Muscle layer of colon (tissue), 2 donors: ENCODE measurements around the gene TNFRSF8.

Experiments used
- H3K27ac ChIP-seq: one replicate; pipeline ENCODE4 v1.7.0; 2013; ENCODE audit warnings: low read depth, mild to moderate bottlenecking, low read length, moderate library complexity
- H3K27me3 ChIP-seq, 2 donors: one replicate each; pipeline ENCODE4 v1.7.0; 2013; ENCODE audit warnings: low read length in 2 of 2, mild to moderate bottlenecking in 2 of 2; ENCODE audit not compliant: insufficient read depth in 2 of 2, control insufficient read depth in 1 of 2
- H3K36me3 ChIP-seq: one replicate; pipeline ENCODE4 v1.7.0; 2013; ENCODE audit warnings: mild to moderate bottlenecking, low read length; ENCODE audit not compliant: insufficient read depth
- H3K4me1 ChIP-seq: one replicate; pipeline ENCODE4 v1.7.0; 2013; ENCODE audit warnings: mild to moderate bottlenecking, low read length; ENCODE audit not compliant: insufficient read depth
- H3K4me3 ChIP-seq, 2 donors: one replicate each; pipeline ENCODE4 v1.7.0; 2013; ENCODE audit warnings: low read length in 2 of 2, low read depth in 1 of 2, mild to moderate bottlenecking in 1 of 2, moderate library complexity in 1 of 2
- H3K9ac ChIP-seq: one replicate; pipeline ENCODE4 v1.7.0; 2013; ENCODE audit warnings: low read length
- H3K9me3 ChIP-seq: one replicate; pipeline ENCODE4 v1.7.0; 2013; ENCODE audit warnings: mild to moderate bottlenecking, low read length
- donor health status: abdominal sarcoma.
- donor health status: Adenocarcinoma of cecum.

TNFRSF8 gene

GRCh38 chr1:12185918-12186678, 123.0 kb downstream of the TNFRSF8 start:
- H3K4me1 ChIP-seq: peaks cover 36% of the 10 kb centered on the region
- peak overlapping the region; percentile 47 for H3K27ac ChIP-seq
- H3K27me3 ChIP-seq: no peaks in the 10 kb centered on the region
- no peaks in the 10 kb centered on the region for H3K36me3 ChIP-seq
- H3K4me3 ChIP-seq: no peak overlapping the region
- no peak overlapping the region for H3K9ac ChIP-seq
- no peaks in the 10 kb centered on the region for H3K9me3 ChIP-seq

DNA sequence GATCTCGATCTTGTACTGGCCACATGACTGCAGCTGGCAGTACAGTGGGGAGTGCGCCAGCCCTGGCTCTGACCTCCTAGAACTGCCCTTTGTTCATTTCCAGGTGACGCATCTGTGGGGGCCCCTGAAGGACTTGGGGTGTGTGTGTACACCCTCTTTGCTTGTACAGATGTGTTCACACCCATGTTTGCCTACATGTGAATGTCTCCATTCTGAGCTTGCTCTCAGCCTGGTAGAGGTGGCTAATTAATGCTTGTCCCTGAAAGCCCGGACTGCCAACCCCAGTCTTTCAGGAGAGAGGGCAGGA, 123.5 kb downstream of the TNFRSF8 start:
- H3K27me3 ChIP-seq: no peaks in the 10 kb centered on the region
- H3K27ac ChIP-seq: no peak overlapping the region
- peaks cover 36% of the 10 kb centered on the region for H3K4me1 ChIP-seq
- no peak overlapping the region for H3K4me3 ChIP-seq
- H3K36me3 ChIP-seq: no peaks in the 10 kb centered on the region
- no peak overlapping the region for H3K9ac ChIP-seq
- no peaks in the 10 kb centered on the region for H3K9me3 ChIP-seq

GRCh38 chr1:12188115-12188514, 125.0 kb downstream of the TNFRSF8 start:
- Histone ChIP-seq H3K9ac (no peak overlapping the region), H3K36me3 (no peaks in the 10 kb centered on the region), H3K4me3 (no peak overlapping the region), H3K27ac (no peak overlapping the region), H3K4me1 (peaks cover 30% of the 10 kb centered on the region), H3K27me3 (no peaks in the 10 kb centered on the region), H3K9me3 (no peaks in the 10 kb centered on the region)

DNA sequence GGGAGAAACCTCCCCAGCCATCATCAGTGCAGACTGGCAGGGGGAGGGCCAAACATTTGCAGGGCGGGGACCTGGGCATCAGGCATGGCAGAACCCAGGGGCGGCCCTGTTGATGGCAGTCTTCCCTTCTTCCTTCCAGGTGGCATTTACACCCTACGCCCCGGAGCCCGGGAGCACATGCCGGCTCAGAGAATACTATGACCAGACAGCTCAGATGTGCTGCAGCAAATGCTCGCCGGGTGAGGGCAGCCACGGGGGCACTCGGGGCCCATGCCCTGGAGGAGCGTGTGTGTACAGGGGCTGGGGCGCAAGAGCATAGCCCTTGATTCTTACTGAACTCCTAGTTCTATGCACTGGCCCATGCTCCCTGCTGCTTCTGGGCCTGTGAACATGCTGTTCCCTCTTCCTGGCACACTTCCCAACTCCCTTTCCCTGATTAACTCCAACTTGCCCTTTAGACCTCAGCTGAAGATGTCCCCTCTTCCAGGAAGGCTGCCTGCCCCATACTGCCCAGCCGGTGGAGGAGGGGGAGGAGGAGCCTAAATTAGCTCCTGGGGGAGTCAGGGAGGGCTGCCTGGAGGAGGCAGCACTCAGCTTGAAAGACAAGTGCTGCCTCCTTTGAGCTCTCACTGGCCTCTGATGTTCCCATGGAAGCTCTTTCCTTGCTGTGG, 125.7 kb downstream of the TNFRSF8 start:
- Histone ChIP-seq H3K27ac (no peak overlapping the region), H3K4me1 (peaks cover 29% of the 10 kb centered on the region), H3K9me3 (no peaks in the 10 kb centered on the region), H3K36me3 (no peaks in the 10 kb centered on the region), H3K9ac (no peak overlapping the region), H3K27me3 (no peaks in the 10 kb centered on the region), H3K4me3 (no peak overlapping the region)

GRCh38 chr1:12189328-12189682, 126.2 kb downstream of the TNFRSF8 start:
- no peak overlapping the region for H3K27ac ChIP-seq
- H3K9me3 ChIP-seq: no peaks in the 10 kb centered on the region
- H3K9ac ChIP-seq: no peak overlapping the region
- H3K4me3 ChIP-seq: no peak overlapping the region
- H3K4me1 ChIP-seq: peaks cover 24% of the 10 kb centered on the region
- no peaks in the 10 kb centered on the region for H3K27me3 ChIP-seq
- no peaks in the 10 kb centered on the region for H3K36me3 ChIP-seq

DNA sequence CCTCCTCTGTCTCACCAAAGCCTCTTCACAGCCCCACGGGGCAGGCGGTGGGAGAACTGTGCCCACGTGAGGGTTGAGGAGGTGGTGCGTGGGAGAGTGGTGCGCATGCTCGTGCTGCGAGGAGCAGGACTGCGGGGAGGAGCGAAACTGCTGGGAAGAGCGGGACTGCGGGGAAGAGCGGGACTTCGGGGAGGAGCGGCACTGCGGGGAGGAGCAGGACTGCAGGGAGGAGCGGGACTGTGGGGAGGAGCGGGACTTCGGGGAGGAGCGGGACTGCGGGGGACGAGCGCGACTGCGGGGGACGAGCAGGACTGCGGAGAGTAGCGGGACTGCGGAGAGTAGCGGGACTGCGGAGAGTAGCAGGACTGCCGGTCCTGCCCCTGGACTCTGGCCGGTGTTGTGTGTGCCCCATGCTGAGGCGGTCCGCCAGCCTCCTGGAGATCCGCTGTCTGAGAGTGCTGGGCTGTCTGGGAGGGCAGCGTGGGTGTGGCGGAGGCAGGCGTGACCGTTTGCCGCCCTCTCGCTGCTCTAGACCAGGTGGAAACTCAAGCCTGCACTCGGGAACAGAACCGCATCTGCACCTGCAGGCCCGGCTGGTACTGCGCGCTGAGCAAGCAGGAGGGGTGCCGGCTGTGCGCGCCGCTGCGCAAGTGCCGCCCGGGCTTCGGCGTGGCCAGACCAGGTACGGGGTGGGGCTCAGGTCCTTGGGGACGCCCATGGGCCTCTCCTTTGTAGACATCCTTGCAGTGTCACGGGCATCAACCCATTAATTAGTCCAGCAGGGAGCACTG, 128.3 kb downstream of the TNFRSF8 start:
- Histone ChIP-seq H3K27ac (no peak overlapping the region), H3K27me3 (no peaks in the 10 kb centered on the region), H3K9me3 (no peaks in the 10 kb centered on the region), H3K4me1 (peaks cover 2% of the 10 kb centered on the region), H3K36me3 (no peaks in the 10 kb centered on the region), H3K9ac (no peak overlapping the region), H3K4me3 (no peak overlapping the region)
